Measurements from ENCODE around the gene PAX4. TPM values are rescaled to one million over a fixed set of nuclear protein-coding genes. Genes with fewer than 3 reads are reported as not detected.

The PAX4 gene, protein sequence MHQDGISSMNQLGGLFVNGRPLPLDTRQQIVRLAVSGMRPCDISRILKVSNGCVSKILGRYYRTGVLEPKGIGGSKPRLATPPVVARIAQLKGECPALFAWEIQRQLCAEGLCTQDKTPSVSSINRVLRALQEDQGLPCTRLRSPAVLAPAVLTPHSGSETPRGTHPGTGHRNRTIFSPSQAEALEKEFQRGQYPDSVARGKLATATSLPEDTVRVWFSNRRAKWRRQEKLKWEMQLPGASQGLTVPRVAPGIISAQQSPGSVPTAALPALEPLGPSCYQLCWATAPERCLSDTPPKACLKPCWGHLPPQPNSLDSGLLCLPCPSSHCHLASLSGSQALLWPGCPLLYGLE
- not detected in 2 replicates for total RNA-seq (2014; rRNA removed; shearing (Covaris generic))

DNA sequence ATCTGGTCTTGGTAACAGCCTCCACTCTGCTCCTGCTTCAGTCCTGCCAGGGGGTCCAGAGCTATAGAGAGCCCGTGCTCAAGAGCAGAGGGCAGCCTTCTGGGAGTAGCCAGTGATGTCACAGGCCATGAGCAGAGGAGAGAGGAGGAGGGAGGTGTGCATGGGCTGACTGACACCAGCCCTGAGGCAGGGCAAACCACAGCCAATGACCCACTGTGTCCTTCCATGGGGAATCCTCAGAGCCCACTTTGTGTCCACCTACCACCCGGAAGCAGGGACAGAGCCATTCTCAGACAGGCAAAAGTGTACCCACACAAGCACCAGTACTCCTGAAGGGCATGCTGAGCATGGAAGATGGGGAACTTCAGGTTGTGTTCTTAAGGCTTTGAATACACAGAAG is at the start of gene PAX4:
Gene PAX4 (minus strand): TSS at position 101 of the 400 bp plus-strand sequence. CDS start 2,214 bp downstream, outside the sequence.

GRCh38 chr7:127651556-127652332 is 33.8 kb upstream of the PAX4 start, which contains the start of gene SND1:
Gene SND1 (plus strand): TSS chr7:127652194. CDS start chr7:127652374, 180 bp downstream.

GRCh38 chr7:127588019-127588696 is 29.8 kb downstream of the PAX4 start, which contains the start of gene ARF5:
Gene ARF5 (plus strand): TSS chr7:127588411. CDS start chr7:127588499, 88 bp downstream.

DNA sequence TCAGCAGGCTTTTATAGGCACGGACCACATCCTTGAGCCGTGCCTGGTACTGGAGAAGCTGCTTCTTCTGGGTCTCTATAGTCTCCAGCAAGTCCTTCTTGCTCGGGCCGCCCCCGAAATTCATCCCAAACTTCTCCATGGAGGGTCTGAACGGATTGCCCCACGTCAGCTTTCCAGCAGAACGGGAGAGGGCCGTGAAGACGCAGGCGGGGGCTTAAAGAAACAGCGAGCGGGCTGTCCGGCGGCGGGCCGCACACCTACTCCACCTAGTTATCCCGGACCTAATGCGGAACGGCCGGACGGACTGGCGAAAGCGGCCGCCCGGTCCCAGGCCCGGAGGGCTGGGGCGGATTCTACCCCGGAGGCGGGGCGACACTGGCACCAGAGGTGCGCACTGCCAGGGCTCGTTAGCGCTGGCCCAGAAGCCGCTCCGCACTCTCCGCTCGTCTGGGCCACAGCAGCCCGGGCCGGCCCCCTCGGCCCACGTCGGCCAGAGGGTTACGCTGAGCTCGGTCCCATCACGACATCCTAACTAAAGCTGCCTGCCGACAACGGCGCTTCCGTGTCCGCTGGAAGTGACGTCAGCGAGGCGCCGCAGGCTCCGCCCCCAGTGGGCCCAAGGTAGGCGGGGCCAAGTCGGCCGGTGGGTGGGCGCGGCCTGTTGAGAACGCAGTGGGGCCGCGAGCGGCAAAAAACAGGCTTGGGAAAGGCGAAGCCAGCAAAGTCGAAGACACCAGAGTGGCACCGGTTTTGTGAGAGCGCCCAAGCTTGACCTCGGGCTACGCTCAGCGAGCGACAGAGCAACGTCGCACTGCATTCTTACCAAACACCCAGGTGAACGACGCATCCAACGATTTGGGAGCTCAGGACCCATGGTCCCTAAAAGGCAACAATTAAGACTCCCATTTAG is 32.6 kb downstream of the PAX4 start, which contains the start of gene GCC1:
Gene GCC1 (minus strand): TSS at position 553 of the 910 bp plus-strand sequence. CDS start 414 bp downstream, at position 139.

Other genes with a start within 250 kb of the PAX4 start
- gene ZNF800, start 225.4 kb downstream of the PAX4 start, total RNA-seq (2014; rRNA removed; shearing (Covaris generic)), result 15.5 and 16.1 TPM in 2 replicates
- 17.3 and 17.9 TPM in 2 replicates for gene GCC1, start 32.5 kb downstream of the PAX4 start, total RNA-seq (2014; rRNA removed; shearing (Covaris generic))
- 161 and 188 TPM in 2 replicates for gene ARF5, start 29.7 kb downstream of the PAX4 start, total RNA-seq (2014; rRNA removed; shearing (Covaris generic))
- 2.3 and 4.6 TPM in 2 replicates for gene FSCN3, start 24.4 kb downstream of the PAX4 start, total RNA-seq (2014; rRNA removed; shearing (Covaris generic))
- 175 and 189 TPM in 2 replicates for gene SND1, start 34.1 kb upstream of the PAX4 start, total RNA-seq (2014; rRNA removed; shearing (Covaris generic))

Measured in A375 (cell line).